Nephron progenitor cell (in vitro differentiated cells): ENCODE measurements around the gene MED12L.

Source experiments
- DNase-seq: peaks from one replicate; pipeline ENCODE4 v3.0.0; 2021
- H3K27ac Mint-ChIP-seq: 2 replicates; pipeline ENCODE4 v1.8.0; 2021; ENCODE audit warnings: mild to moderate bottlenecking, moderate library complexity, mixed read lengths
- H3K27me3 Mint-ChIP-seq: 2 replicates; pipeline ENCODE4 v1.8.0; 2021; ENCODE audit warnings: mild to moderate bottlenecking, low read depth, mixed read lengths; ENCODE audit not compliant: poor library complexity
- H3K36me3 Mint-ChIP-seq: 2 replicates; pipeline ENCODE4 v1.8.0; 2021; ENCODE audit warnings: low read depth, mixed read lengths
- H3K4me1 Mint-ChIP-seq: 2 replicates; pipeline ENCODE4 v1.8.0; 2021; ENCODE audit warnings: mixed read lengths
- H3K4me3 Mint-ChIP-seq: 2 replicates; pipeline ENCODE4 v1.8.0; 2021; ENCODE audit warnings: mild to moderate bottlenecking, moderate library complexity, mixed read lengths
- H3K9me3 Mint-ChIP-seq: 2 replicates; pipeline ENCODE4 v1.8.0; 2021; ENCODE audit warnings: mild to moderate bottlenecking, moderate library complexity, mixed read lengths
- CTCF ChIP-seq: fragments of 200-600 bp; sonication (generic); IDR thresholded peaks from 2 replicates; pipeline ENCODE4 v1.5.0; 2021; ENCODE audit warnings: antibody characterized with exemption

MED12L gene

GRCh38 chr3:151283387-151283786 is 197.9 kb downstream of the MED12L start:
- H3K36me3 Mint-ChIP-seq, result no peaks in the 10 kb centered on the region
- H3K4me3 Mint-ChIP-seq, result no peak overlapping the region
- DNase-seq, result no peak
- H3K27ac Mint-ChIP-seq, result no peak overlapping the region
- no peak for TF ChIP-seq CTCF
- H3K4me1 Mint-ChIP-seq, result peaks cover 47% of the 10 kb centered on the region
- H3K27me3 Mint-ChIP-seq, result no peaks in the 10 kb centered on the region
- H3K9me3 Mint-ChIP-seq, result no peaks in the 10 kb centered on the region

- Mint-ChIP-seq H3K4me1 (peaks cover 41% of the 10 kb centered on the region), H3K27ac (peak overlapping the region; percentile 65), H3K9me3 (no peaks in the 10 kb centered on the region), H3K36me3 (no peaks in the 10 kb centered on the region), H3K27me3 (no peaks in the 10 kb centered on the region), H3K4me3 (no peak overlapping the region)
- no peak for DNase-seq
- no peak for TF ChIP-seq CTCF
Measured at GRCh38 chr3:151283907-151284461, 198.5 kb downstream of the MED12L start.

GRCh38 chr3:151285940-151286339 is 200.5 kb downstream of the MED12L start:
- no peak for DNase-seq
- Mint-ChIP-seq H3K4me3 (no peak overlapping the region), H3K27ac (no peak overlapping the region), H3K27me3 (no peaks in the 10 kb centered on the region), H3K36me3 (no peaks in the 10 kb centered on the region), H3K4me1 (peaks cover 23% of the 10 kb centered on the region), H3K9me3 (no peaks in the 10 kb centered on the region)
- TF ChIP-seq CTCF, result no peak

GRCh38 chr3:151289445-151289844 is 204.0 kb downstream of the MED12L start:
- H3K27ac Mint-ChIP-seq, result no peak overlapping the region
- H3K36me3 Mint-ChIP-seq, result no peaks in the 10 kb centered on the region
- H3K27me3 Mint-ChIP-seq, result no peaks in the 10 kb centered on the region
- DNase-seq, result no peak
- TF ChIP-seq CTCF, result no peak
- no peak overlapping the region for H3K4me3 Mint-ChIP-seq
- H3K4me1 Mint-ChIP-seq, result peaks cover 14% of the 10 kb centered on the region
- no peaks in the 10 kb centered on the region for H3K9me3 Mint-ChIP-seq

- no peak overlapping the region for H3K27ac Mint-ChIP-seq
- no peaks in the 10 kb centered on the region for H3K36me3 Mint-ChIP-seq
- peaks cover 13% of the 10 kb centered on the region for H3K4me1 Mint-ChIP-seq
- no peaks in the 10 kb centered on the region for H3K9me3 Mint-ChIP-seq
- no peak for TF ChIP-seq CTCF
- H3K27me3 Mint-ChIP-seq, result no peaks in the 10 kb centered on the region
- H3K4me3 Mint-ChIP-seq, result no peak overlapping the region
- DNase-seq, result no peak
Measured at GRCh38 chr3:151290673-151291072, 205.2 kb downstream of the MED12L start.

- no peaks in the 10 kb centered on the region for H3K27me3 Mint-ChIP-seq
- no peaks in the 10 kb centered on the region for H3K9me3 Mint-ChIP-seq
- H3K4me3 Mint-ChIP-seq, result no peak overlapping the region
- no peak for TF ChIP-seq CTCF
- H3K4me1 Mint-ChIP-seq, result peaks cover 13% of the 10 kb centered on the region
- no peaks in the 10 kb centered on the region for H3K36me3 Mint-ChIP-seq
- no peak for DNase-seq
- H3K27ac Mint-ChIP-seq, result peak overlapping the region; percentile 24
Measured at GRCh38 chr3:151293127-151293526, 207.7 kb downstream of the MED12L start.
